Stomach (tissue), 4 donors: ENCODE measurements around the gene ZNF81.

Experiments used
- CTCF ChIP-seq, 7 experiments: fragments of 450-650 bp in 4 of 7; fragments of 200-600 bp in 3 of 7; sonication (generic) in 3 of 7; IDR thresholded peaks; one replicate each; pipeline ENCODE4 v1.5.1; 2016 to 2019; ENCODE audit warnings: antibody characterized with exemption in 7 of 7, control low read depth in 2 of 7, mild to moderate bottlenecking in 1 of 7
- EP300 ChIP-seq: sonication (generic); formaldehyde crosslinking; IDR thresholded peaks from one replicate; pipeline ENCODE4 v1.6.1; 2017; ENCODE audit warnings: antibody characterized with exemption
- POLR2AphosphoS5 ChIP-seq, 3 donors: sonication (generic); formaldehyde crosslinking; IDR thresholded peaks; one replicate each; pipeline ENCODE4 v1.6.1; 2016; ENCODE audit warnings: antibody characterized with exemption in 3 of 3

GRCh38 chrX:47854474-47854873 lies 17.8 kb downstream of the ZNF81 start:
- TF ChIP-seq EP300 (no peak), CTCF (IDR thresholded peaks at IDR 0.05) (peak in 5 of 7 experiments; percentile 9 to 46 (median 39)), POLR2AphosphoS5 (IDR thresholded peaks at IDR 0.05) (no peak)
